Measurements from ENCODE around the gene KIRREL3.

Gene KIRREL3

DNA sequence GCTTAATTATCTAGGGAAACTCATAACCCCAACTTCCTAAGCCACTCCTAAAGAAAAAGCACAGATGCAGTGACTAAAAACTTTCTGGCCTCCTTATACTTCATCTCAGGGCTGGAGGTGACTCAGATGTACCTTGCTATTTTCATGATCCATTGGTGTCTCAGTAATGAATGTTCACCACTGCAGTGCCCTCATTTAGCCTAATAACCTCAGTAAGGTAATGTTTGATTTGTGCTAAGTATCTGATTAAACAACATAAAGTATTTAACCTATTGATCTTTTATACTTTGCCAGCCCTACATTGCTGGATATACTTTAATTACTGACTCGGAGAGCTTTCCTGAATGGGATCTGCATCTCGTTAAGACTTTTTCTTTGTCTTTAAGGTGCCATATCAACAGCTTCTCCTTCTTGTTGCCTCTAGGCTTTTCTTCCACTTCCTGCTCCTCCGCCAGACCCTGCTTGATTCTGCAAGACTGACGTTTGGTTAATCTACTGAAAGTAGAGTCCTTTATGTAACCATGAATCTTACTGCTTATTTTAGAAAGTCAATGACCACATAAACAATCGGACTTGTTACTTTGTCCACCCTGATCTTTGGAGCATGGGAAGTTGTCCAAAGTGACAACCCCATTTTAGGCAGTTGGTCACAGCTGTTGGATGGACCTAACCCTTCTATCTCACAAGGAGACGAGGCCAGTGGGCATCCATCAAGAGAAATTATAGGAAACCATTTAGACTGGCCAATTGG, 342.1 kb downstream of the KIRREL3 start:
- DNase-seq: no peak

DNA sequence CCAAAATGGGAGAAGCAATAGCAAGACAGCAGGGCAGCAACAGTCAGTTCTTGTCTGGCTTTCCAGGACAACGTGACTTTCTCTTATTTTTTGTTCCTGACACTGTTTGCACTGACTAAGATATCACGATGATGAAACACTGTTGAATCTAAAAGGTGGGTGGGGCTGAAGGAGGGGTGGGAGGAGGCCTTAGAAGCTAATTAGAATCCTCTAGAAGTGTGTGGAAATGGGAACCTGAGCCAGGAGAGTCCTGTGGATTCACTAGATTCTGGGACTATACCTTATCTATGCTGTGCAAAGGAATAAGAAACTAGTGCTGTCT, 344.8 kb downstream of the KIRREL3 start:
- no peak for DNase-seq

DNA sequence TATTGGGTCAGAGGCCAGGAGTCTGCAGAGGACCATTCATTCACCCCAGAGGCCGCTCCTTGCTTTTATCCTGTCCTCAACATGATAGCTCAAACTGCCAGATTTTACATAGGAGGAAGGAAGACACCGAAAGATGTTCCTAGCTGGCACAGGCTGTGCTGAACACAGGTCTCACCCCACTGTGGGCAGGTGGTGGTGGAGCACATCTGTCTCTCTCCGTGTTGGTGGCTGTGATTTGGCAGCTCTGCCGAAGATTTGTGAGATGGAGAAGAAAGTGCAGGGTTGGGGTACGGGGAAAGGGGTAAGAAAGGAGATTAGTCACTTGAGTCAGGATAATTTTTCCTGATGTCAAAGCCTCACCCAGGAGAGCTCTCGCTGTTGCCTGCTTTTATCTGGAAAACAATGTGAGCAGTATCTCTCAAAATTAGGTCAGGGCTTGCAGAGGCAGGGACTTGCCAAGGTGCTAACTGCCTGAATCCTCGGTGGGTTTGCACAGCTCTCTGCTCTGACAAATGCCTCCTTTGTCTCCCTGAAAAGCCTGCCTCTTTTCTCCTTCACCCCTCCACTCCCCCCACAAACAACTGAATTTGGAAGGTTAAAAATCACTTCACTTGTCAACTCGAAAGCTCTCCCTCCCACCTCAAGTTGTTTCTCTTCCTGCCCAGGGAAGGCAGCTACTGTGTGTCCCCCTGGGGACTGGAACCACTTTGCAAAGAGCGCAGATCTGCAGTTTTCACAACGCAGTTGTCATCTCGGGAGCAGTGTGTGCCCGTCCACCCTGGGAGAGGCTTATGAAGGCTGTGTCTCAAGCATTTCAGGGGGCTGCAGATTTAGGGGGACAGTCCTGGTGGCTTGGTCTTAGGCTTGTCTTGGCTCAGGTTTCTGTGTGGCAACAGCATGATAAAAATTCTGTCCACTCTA, 345.4 kb downstream of the KIRREL3 start:
- DNase-seq: no peak

DNA sequence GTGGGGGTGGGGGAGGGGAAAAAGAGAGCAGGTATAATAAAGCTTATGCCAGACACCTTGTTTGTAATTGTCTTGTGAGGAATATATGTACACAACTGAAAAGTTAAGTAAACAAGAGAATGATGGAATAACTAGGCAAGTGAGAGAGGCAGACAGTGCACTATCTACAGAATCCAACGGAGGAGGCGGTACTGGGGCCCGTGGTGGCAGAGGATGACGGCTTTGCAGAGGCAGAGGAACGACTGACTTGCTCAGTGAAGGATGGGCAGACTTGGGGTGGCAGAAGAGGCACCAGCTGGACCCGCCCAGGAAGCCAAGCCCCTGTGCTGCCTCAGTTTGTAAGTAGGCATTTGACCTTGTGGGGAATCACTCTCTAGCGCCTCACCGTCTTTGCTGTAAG, 347.5 kb downstream of the KIRREL3 start:
- DNase-seq: no peak

DNA sequence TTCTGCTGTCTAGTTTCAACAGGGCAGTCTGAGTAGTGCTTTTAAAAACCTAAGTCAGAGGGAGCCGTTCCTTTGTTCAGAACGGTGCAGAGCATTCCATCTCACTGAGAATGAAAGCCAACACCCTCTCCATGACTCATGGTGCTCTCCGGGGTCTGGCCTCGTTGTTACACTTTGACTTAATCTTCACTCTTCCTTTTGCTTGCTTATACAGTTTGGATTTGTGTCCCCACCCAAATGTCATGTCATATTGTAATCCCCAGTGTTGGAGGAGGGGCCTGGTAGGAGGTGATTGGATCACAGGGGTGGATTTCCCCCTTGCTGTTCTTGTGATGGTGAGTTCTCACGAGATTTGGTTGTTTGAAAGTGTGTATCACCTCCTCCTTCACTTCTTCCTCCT, 352.8 kb downstream of the KIRREL3 start:
- DNase-seq: no peak

DNA sequence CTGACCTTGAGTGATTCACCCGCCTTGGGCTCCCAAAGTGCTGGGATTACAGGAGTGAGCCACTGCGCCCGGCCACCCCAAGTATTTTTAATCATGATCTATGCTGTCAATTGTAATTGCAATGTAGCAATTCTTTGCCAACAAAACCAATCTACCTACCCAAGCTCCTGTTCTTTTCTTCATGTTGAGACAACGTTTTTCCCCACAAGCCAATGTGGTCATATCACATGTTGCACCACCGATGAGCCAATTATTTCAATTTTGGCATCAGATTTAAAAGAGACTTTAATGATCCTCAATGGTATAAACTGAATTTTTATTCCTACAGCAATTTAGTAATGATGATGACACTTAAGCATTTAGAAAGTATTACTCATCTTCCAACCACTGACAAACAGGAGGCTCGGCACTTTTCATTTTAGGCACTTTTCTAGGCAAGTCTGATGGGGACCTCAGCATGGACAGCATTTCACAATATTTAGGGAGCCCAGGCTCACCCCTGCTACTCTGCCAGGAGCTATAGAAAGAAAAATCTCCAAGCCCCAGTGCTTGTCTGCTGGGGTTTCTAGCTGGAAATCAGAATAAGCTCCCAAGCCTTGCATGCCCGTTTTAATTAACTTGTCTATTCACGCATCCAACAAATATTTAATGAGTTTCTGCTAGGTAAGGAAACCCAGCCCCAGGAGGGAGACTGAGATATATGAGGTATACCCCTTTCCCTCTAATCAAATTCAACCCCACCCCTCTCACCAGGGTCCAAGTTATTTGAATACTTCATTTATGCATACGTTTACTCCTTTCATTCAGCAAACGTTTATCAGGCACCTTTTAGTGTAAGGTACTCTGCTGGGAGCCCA, 353.6 kb downstream of the KIRREL3 start:
- DNase-seq: no peak

DNA sequence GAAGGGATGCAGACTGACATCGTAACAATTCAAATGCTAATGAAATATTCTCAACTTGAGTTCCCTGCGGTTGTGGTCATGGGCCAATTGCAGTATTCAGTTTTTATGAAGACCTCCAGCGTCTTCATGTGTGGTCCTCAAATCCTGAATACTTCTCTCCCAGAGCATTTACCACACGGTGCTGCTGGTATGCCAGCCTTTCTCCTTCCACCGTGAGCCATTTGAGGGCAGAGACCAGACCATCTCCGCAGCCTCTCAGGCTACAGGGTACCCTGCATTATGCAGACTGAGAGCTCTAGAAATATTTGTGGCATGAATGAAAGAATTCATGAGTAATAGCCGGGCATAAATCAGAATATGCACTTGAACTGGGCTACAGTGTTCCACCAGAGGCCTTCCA, 355.4 kb downstream of the KIRREL3 start:
- no peak for DNase-seq

DNA sequence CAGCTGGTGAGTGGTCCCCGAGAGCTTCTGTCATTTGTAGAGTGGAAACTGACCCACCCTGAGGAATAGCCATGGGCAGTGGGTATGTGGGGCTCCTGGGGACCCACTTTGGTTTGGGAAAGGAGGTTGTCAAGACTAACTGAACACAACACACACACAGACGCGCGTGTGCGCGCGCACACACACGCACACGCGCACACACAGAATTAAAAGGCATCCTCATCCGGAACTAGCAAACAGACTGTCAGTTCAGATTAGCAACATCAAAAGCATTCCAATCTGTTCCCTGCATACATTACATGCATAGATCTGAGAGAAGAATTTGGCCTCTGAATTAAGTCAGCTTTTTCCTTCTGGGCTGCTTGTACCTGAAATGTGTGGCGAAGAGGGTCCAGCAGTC, 360.4 kb downstream of the KIRREL3 start:
- DNase-seq: no peak

DNA sequence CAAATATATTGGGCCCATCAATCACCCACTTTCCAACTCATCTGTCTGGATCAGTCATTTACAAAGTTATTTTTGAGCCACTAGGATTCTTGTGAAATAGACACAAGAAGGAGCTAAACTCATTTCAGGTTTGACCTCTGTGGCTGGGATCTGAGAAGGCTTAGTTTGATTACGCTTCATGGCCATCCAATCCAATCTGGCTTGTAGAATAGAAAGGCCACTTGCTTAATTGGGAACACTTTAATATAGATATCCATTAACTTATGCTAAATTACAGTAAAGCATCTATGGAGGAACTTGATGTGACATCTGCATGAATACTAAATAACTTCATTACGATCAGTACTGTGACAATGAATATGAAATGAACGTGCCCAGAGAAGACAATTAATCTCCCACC, 360.9 kb downstream of the KIRREL3 start:
- DNase-seq: no peak

DNA sequence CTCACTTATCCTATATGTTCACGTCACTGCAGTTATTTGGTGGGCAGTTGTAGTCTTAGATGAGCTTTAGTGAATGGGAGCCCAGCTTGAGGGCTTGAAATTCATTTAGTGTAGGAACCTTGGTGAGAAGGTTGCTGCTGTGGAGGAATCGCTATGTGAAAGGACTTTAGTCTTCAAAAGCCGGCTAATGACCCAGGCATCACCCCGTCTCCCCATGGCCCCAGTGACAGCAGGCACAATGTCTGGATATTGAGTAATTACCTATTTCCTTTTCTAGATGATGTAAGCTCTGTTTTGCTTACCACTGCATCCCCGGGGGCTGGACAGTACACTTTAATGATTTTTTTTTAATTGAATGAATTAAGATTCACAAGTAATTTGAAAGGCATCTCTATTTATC, 361.9 kb downstream of the KIRREL3 start:
- DNase-seq: no peak

DNA sequence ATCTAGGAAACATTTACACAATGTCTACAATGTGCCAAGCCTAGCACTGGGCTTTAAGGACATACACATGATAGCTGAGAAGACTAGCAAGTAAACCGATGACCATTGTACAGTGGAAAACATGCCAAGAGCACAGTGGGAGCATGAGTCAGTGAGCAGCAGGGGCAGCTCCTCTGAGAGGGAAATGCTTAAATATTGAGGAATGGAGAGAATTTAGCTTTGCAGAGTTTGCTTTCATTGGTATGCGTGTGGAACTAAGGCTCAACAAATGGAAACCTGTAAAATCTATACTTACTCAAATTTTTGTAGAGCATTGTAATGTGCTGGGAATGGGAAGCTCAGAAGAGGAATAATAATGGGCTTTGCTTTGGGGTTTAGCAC, 362.8 kb downstream of the KIRREL3 start:
- DNase-seq: no peak

DNA sequence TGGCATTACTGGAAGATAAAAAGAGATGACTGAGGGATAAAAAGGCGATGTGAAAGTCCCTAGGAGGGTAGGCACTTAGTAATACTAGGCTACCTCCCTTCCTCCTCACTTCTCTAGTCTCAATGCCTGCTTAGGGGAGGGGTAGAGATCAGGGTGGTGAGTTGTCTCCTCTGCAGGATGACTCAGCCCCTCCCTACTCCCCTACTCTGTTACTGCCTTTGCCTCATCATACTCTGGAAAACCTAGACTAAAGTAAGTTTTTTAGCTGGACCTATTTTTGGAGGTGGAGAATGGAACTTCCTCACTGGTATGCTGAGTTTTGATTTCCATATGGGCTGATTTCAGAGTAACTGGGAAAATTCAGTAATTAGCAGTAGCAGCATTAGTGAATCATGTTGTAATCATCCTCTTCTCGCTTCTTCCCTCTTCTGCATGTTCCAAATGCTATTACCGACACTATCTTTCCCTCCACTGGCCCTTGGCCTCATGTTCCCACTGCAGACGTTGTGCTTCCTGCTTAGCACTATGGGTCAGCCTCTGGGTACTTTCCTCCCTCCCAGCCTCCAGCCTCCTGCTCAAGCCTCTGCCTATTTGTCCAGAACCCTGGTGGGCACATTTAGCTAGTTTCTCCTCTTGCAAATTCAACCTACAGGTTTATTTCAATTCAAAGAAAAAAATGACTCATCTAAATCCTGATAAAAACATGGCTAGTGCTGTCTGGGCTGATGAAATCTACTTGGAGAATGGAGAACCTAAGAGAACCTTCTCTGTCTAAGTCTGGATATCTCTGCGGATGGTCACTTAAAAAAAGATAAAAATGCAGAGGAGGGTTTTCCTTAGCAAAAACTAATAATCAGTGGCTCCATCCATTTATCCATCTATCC, 363.4 kb downstream of the KIRREL3 start:
- no peak for DNase-seq

DNA sequence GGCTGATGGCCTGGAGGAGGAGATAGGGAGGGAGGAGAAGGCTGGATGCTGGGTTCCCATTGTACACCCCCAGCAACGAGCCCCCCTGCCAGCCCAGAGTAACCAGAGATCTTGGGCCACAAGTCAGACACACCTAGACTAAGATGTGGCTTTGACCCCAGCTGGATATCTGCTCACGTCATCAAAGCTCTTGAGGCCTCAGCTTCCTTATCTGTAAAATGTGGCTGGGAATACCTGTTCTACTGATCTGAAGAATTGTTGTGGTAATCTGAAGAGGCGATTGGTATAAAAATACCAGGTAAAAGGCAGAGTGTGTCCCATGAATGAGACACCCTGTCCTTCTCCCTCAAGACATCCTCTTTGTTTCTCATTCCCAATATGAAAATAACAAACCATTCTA, 365.1 kb downstream of the KIRREL3 start:
- no peak for DNase-seq

DNA sequence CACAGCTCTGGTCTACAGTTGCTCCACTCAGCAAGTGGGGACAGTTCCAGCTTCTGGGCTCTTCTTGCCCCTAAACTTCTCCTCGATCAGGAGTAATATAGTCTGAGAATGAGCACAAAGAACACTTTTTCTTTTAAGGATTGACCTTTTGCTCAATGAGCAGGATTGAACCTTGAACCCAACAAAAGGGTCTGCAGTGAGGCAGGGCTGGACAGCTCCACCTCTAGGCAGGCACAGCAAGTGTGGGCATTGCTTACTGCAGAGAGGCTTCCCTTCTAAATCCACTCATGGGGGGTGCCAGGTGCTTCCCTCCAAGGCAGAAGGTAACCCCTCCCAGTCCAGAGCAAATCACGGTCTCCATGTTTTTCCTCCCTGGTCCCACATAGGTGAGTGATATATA, 365.6 kb downstream of the KIRREL3 start:
- DNase-seq: no peak

DNA sequence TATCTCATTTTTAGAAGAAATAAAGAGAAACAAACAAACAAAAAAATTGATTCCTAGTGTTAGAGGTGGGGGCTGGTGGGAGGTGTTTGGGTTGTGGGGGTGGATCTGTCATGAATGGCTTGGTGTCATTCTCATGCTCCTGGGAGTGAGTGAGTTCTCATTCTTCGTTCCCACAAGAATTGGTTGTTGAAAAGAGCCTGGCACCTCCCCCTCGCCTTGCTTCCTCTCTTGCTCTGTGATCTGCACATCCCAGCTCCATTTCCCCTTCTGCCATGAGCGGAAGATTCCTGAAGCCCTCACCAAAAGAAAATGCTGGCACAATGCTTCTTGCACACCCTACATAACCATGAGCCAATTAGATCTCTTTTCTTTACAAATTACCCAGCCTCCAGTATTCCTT, 367.2 kb downstream of the KIRREL3 start:
- no peak for DNase-seq

DNA sequence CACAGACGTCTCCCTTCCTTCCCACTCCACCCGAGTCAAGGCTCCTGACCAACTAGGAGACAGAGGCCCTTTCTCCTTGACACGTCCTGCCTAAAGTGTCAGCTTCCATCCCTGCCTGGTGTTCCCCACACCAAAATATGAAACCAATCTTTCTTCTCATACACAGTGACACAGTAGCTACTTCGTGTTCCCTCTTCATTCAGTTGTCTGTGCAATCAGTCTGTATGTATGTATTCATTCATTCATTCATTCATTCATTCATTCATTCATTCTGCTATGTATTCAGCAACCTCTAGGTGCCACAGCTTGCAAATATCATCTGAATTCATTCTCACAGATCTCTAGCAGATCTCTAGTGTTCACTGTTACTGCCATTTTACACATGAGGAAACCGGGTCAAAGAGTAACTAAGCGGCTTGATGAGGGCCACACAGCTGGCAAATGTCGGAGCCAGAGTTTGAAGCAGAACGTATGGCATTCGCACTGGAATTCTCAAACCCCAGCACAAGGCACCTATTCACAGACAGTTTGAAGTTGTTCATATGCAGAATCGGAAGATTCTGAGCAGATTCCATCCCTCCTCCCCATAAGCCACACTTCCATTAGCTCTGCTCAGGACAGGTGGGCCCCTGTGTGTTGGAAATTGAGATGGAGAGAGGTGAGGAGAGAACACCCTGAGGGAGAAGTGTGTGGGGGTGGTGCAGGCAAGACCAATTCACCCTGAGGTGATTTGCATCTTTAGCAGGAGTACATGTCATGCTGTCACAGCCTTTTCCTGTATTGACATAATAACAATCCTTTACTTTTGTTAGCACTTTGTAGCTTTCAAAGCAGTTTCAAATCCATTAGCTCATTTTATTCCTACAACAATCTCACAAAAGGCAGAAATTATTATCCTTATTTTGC, 369.4 kb downstream of the KIRREL3 start:
- no peak for DNase-seq

DNA sequence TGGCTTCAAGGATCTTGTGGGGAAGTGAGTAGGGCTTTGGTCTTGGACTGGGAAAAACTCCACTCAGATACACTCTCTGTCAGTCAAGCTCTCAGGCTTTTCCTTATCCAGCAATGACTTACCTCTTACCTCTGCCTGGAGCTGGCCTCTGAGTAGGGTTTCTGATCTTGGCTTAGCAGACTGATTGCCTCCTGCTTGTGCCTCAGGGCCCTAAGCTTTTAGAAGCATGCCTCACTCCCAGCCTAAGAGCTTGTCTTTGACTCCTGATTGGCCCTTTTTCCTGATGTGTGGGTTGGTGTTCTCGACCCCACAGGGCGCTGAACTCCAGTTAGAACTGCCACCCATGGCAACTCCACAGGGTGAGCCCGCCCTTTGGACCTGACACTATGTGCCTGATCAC, 370.1 kb downstream of the KIRREL3 start:
- DNase-seq: no peak

DNA sequence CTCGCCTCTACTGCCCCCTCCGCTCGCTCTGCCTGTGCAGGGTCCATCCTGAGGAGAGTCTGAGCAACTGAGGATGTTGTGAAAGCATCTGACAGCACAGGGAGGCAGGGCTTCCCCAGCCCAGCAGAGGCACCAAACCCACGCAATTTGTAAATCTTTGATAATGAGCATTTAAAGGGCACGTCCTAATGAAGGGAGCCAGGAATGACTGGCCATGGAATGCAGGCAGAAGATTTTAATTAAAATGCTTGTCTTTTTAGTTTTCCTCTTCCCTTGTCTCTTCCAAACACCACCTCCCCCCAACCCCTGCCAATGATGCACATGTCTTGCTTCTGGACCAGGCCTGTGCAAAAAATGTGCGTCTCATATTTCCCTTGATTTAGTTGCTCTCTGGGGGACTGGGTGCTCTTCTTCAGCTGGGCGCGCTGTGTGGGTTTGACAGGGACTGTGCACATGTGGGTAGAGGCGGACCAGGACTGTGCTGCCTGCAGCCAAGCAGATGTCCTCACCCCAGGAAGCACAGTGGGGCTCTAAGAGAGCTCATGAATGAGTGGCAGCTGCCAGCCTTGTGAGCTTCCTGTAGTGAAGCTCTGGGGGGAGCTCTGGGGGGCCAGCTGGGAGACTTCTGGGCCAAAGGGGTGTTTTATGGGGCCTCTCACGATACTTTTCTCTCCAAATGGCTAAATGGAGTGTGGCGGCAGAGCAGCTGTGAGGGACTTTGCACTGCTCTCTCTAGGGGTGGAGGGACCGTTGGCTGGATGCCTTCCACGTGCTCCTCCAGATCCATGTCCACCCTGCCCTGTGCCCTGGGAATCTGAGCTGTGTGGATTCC, 371.6 kb downstream of the KIRREL3 start:
- DNase-seq: no peak

DNA sequence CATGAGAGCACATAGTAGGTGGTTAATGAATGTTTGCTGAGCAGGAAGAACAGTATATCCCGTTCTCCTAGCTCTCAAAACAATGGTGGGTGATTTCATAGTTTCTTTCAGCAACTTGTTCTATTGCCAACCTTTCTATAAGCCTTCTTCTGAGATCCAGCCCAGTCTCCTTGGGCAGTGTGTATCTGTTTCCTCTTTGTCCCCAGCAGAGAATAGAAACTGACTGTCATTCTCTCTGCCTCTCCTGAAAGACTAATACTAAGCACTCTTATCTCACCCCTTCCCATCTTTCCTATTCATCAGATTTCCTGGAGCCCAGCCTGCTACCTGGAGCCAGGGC, 372.1 kb downstream of the KIRREL3 start:
- DNase-seq: no peak

DNA sequence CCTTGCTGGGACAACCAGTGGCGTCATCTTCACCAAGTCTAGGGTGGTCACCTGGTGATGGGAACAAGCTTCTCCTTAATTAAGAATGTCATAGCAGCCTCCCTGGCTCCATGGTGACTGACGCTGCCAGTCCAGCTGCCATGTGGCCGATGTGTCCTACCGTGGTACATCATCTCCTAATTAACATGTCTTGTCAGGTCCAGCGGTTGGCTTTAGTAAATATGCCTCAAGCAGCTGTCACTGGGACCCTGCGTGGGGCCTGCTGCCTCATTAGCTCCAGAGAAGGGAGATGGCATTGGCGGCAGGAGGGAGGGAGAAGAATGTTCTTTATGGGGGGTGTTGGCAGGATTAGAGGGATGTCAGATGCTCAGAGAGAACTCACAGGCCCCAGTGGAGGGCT, 373.1 kb downstream of the KIRREL3 start:
- no peak for DNase-seq

DNA sequence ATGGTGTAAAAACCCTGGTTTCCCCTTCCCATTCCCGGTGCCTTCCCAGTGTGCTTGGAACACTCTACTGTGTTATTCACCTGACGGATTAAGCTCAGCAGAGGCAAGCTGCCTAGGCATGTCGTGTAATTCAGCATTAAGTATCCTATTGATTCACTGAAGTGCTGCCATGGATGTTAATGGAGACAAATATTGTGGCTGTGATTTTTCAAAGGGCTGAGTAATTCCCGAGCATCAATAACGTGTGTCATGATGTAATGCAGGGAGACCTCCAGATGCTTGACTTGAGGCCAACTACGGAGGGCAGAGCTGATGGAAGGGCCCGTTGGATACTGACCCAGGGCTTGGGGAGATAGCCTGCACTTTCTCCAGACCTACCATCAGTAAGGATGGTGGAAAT, 376.1 kb downstream of the KIRREL3 start:
- DNase-seq: no peak
